ENCODE results near the gene SLC8A1.

Gene SLC8A1

GRCh38 chr2:40113997-40114396 is 337.9 kb downstream of the SLC8A1 start:
- Histone ChIP-seq H3K9ac (ENCODE audit: insufficient read length) (no peak overlapping the region), H3K9me3 (ENCODE audit: low read depth, low read length) (no peaks in the 10 kb centered on the region), H3K27ac (no peak overlapping the region), H3K4me3 (no peak overlapping the region), H3K36me3 (ENCODE audit: insufficient read depth, low read length) (no peaks in the 10 kb centered on the region)
- no peak for TF ChIP-seq EZH2 (IDR thresholded peaks at IDR 0.05)
- no peak for TF ChIP-seq POLR2AphosphoS5 (IDR thresholded peaks at IDR 0.05; ENCODE audit: borderline replicate concordance, low read depth, low read length)
- no peak for TF ChIP-seq FOXP2 (optimal IDR thresholded peaks at IDR 0.05; ENCODE audit: control extremely low read depth, extremely low read length, insufficient read depth)
- no peak for DNase-seq (ENCODE audit: low read depth, low spot score)

- H3K9me3 ChIP-seq (ENCODE audit: low read depth, low read length) = no peaks in the 10 kb centered on the region
- TF ChIP-seq EZH2 (IDR thresholded peaks at IDR 0.05) (no peak), POLR2AphosphoS5 (IDR thresholded peaks at IDR 0.05; ENCODE audit: borderline replicate concordance, low read depth, low read length) (no peak), FOXP2 (optimal IDR thresholded peaks at IDR 0.05; ENCODE audit: control extremely low read depth, extremely low read length, insufficient read depth) (no peak)
- no peak for DNase-seq (ENCODE audit: low read depth, low spot score)
- H3K4me3 ChIP-seq = no peak overlapping the region
- H3K27ac ChIP-seq = no peak overlapping the region
- H3K9ac ChIP-seq (ENCODE audit: insufficient read length) = no peak overlapping the region
- no peaks in the 10 kb centered on the region for H3K36me3 ChIP-seq (ENCODE audit: insufficient read depth, low read length)
Measured at GRCh38 chr2:40113272-40113968, 338.5 kb downstream of the SLC8A1 start.

- no peak overlapping the region for H3K4me3 ChIP-seq
- H3K36me3 ChIP-seq (ENCODE audit: insufficient read depth, low read length) = no peaks in the 10 kb centered on the region
- no peak for DNase-seq (ENCODE audit: low read depth, low spot score)
Measured at GRCh38 chr2:40109381-40109780, 342.5 kb downstream of the SLC8A1 start.

GRCh38 chr2:40108851-40109250 is 343.0 kb downstream of the SLC8A1 start:
- no peaks in the 10 kb centered on the region for H3K9me3 ChIP-seq (ENCODE audit: low read depth, low read length)
- no peak for DNase-seq (ENCODE audit: low read depth, low spot score)
- H3K36me3 ChIP-seq (ENCODE audit: insufficient read depth, low read length) = no peaks in the 10 kb centered on the region
- no peak overlapping the region for H3K4me3 ChIP-seq
- TF ChIP-seq EZH2 (IDR thresholded peaks at IDR 0.05) (no peak), POLR2AphosphoS5 (IDR thresholded peaks at IDR 0.05; ENCODE audit: borderline replicate concordance, low read depth, low read length) (no peak), FOXP2 (optimal IDR thresholded peaks at IDR 0.05; ENCODE audit: control extremely low read depth, extremely low read length, insufficient read depth) (no peak)
- no peak overlapping the region for H3K27ac ChIP-seq
- H3K9ac ChIP-seq (ENCODE audit: insufficient read length) = no peak overlapping the region

More at GRCh38 chr2:40109381-40109780, 342.5 kb downstream of the SLC8A1 start:
- Histone ChIP-seq H3K9ac (ENCODE audit: insufficient read length) (no peak overlapping the region), H3K9me3 (ENCODE audit: low read depth, low read length) (no peaks in the 10 kb centered on the region), H3K27ac (no peak overlapping the region)
- TF ChIP-seq POLR2AphosphoS5 (IDR thresholded peaks at IDR 0.05; ENCODE audit: borderline replicate concordance, low read depth, low read length) = no peak

- H3K36me3 ChIP-seq (ENCODE audit: insufficient read depth, low read length) = no peaks in the 10 kb centered on the region
- TF ChIP-seq FOXP2 (optimal IDR thresholded peaks at IDR 0.05; ENCODE audit: control extremely low read depth, extremely low read length, insufficient read depth) = no peak
- TF ChIP-seq POLR2AphosphoS5 (IDR thresholded peaks at IDR 0.05; ENCODE audit: borderline replicate concordance, low read depth, low read length) = no peak
- no peak for TF ChIP-seq EZH2 (IDR thresholded peaks at IDR 0.05)
- no peak overlapping the region for H3K4me3 ChIP-seq
- H3K9me3 ChIP-seq (ENCODE audit: low read depth, low read length) = no peaks in the 10 kb centered on the region
- no peak overlapping the region for H3K9ac ChIP-seq (ENCODE audit: insufficient read length)
- no peak overlapping the region for H3K27ac ChIP-seq
- DNase-seq (ENCODE audit: low read depth, low spot score) = no peak
Measured at GRCh38 chr2:40106061-40106460, 345.8 kb downstream of the SLC8A1 start.

- Histone ChIP-seq H3K27ac (no peak overlapping the region), H3K4me3 (no peak overlapping the region), H3K9me3 (ENCODE audit: low read depth, low read length) (no peaks in the 10 kb centered on the region), H3K9ac (ENCODE audit: insufficient read length) (no peak overlapping the region), H3K36me3 (ENCODE audit: insufficient read depth, low read length) (no peaks in the 10 kb centered on the region)
- TF ChIP-seq POLR2AphosphoS5 (IDR thresholded peaks at IDR 0.05; ENCODE audit: borderline replicate concordance, low read depth, low read length) (no peak), FOXP2 (optimal IDR thresholded peaks at IDR 0.05; ENCODE audit: control extremely low read depth, extremely low read length, insufficient read depth) (no peak), EZH2 (IDR thresholded peaks at IDR 0.05) (no peak)
- DNase-seq (ENCODE audit: low read depth, low spot score) = no peak
Measured at GRCh38 chr2:40105593-40105992, 346.3 kb downstream of the SLC8A1 start.

- Histone ChIP-seq H3K36me3 (ENCODE audit: insufficient read depth, low read length) (no peaks in the 10 kb centered on the region), H3K9ac (ENCODE audit: insufficient read length) (no peak overlapping the region), H3K27ac (no peak overlapping the region), H3K9me3 (ENCODE audit: low read depth, low read length) (no peaks in the 10 kb centered on the region), H3K4me3 (no peak overlapping the region)
- no peak for DNase-seq (ENCODE audit: low read depth, low spot score)
- TF ChIP-seq POLR2AphosphoS5 (IDR thresholded peaks at IDR 0.05; ENCODE audit: borderline replicate concordance, low read depth, low read length) (no peak), EZH2 (IDR thresholded peaks at IDR 0.05) (no peak), FOXP2 (optimal IDR thresholded peaks at IDR 0.05; ENCODE audit: control extremely low read depth, extremely low read length, insufficient read depth) (no peak)
Measured at GRCh38 chr2:40103590-40103989, 348.3 kb downstream of the SLC8A1 start.

- DNase-seq (ENCODE audit: low read depth, low spot score) = no peak
- no peaks in the 10 kb centered on the region for H3K9me3 ChIP-seq (ENCODE audit: low read depth, low read length)
- TF ChIP-seq POLR2AphosphoS5 (IDR thresholded peaks at IDR 0.05; ENCODE audit: borderline replicate concordance, low read depth, low read length) (no peak), FOXP2 (optimal IDR thresholded peaks at IDR 0.05; ENCODE audit: control extremely low read depth, extremely low read length, insufficient read depth) (no peak), EZH2 (IDR thresholded peaks at IDR 0.05) (no peak)
- no peak overlapping the region for H3K27ac ChIP-seq
- H3K9ac ChIP-seq (ENCODE audit: insufficient read length) = no peak overlapping the region
- no peak overlapping the region for H3K4me3 ChIP-seq
- H3K36me3 ChIP-seq (ENCODE audit: insufficient read depth, low read length) = no peaks in the 10 kb centered on the region
Measured at GRCh38 chr2:40103163-40103562, 348.7 kb downstream of the SLC8A1 start.

GRCh38 chr2:40102447-40102846 is 349.4 kb downstream of the SLC8A1 start:
- TF ChIP-seq EZH2 (IDR thresholded peaks at IDR 0.05) (no peak), POLR2AphosphoS5 (IDR thresholded peaks at IDR 0.05; ENCODE audit: borderline replicate concordance, low read depth, low read length) (no peak), FOXP2 (optimal IDR thresholded peaks at IDR 0.05; ENCODE audit: control extremely low read depth, extremely low read length, insufficient read depth) (no peak)
- Histone ChIP-seq H3K27ac (no peak overlapping the region), H3K36me3 (ENCODE audit: insufficient read depth, low read length) (no peaks in the 10 kb centered on the region), H3K9ac (ENCODE audit: insufficient read length) (no peak overlapping the region), H3K9me3 (ENCODE audit: low read depth, low read length) (no peaks in the 10 kb centered on the region), H3K4me3 (no peak overlapping the region)
- no peak for DNase-seq (ENCODE audit: low read depth, low spot score)
